Loucy (cell line): ENCODE data around the gene SYNGR2.

Experiments
- H2AFZ ChIP-seq: fragments of 200-600 bp; sonication (generic); 2 replicates; pipeline ENCODE4 v1.6.0; 2016; ENCODE audit warnings: antibody characterized with exemption, mild to moderate bottlenecking, low read length, moderate library complexity
- H3F3A ChIP-seq: fragments of 200-600 bp; 2 replicates; pipeline ENCODE4 v1.6.0; 2016; ENCODE audit warnings: antibody characterized with exemption, low read depth, mild to moderate bottlenecking
- H3K27me3 ChIP-seq: fragments of 200-600 bp; sonication (generic); 2 replicates; pipeline ENCODE4 v1.6.1; 2014; ENCODE audit warnings: low read length, mild to moderate bottlenecking; ENCODE audit not compliant: insufficient read depth, poor library complexity, severe bottlenecking
- H3K36me3 ChIP-seq: fragments of 200-600 bp; sonication (generic); 2 replicates; pipeline ENCODE4 v1.6.1; 2016; ENCODE audit warnings: low read length; ENCODE audit not compliant: insufficient read depth
- H3K4me1 ChIP-seq: fragments of 200-600 bp; sonication (generic); 2 replicates; pipeline ENCODE4 v1.5.1; 2014; ENCODE audit warnings: low read length, mild to moderate bottlenecking; ENCODE audit not compliant: insufficient read depth, poor library complexity, severe bottlenecking
- H3K4me2 ChIP-seq: fragments of 200-600 bp; sonication (generic); 2 replicates; pipeline ENCODE4 v1.6.0; 2014; ENCODE audit warnings: antibody characterized with exemption, low read length, low read depth, mild to moderate bottlenecking; ENCODE audit not compliant: poor library complexity, severe bottlenecking
- H3K4me3 ChIP-seq: fragments of 200-600 bp; sonication (generic); 2 replicates; pipeline ENCODE4 v1.5.1; 2014; ENCODE audit warnings: low read length, mild to moderate bottlenecking, mixed read lengths; ENCODE audit not compliant: poor library complexity, severe bottlenecking
- H3K79me2 ChIP-seq: fragments of 200-600 bp; sonication (generic); 2 replicates; pipeline ENCODE4 v1.6.1; 2014; ENCODE audit warnings: low read length; ENCODE audit not compliant: insufficient read depth
- H3K9ac ChIP-seq: fragments of 200-600 bp; sonication (generic); 2 replicates; pipeline ENCODE4 v1.6.0; 2014; ENCODE audit warnings: mild to moderate bottlenecking, low read depth, low read length, moderate library complexity; ENCODE audit not compliant: poor library complexity, severe bottlenecking
- H3K9me2 ChIP-seq: fragments of 200-600 bp; sonication (generic); replicated peaks from 2 replicates; pipeline ENCODE4 v1.6.1; 2016; ENCODE audit warnings: low read depth, low read length, mixed read lengths
- H3K9me3 ChIP-seq: fragments of 200-600 bp; sonication (generic); 2 replicates; pipeline ENCODE4 v1.6.1; 2014; ENCODE audit warnings: mild to moderate bottlenecking, antibody characterized with exemption, low read length, low read depth; ENCODE audit not compliant: insufficient read depth
- H4K20me1 ChIP-seq: fragments of 200-600 bp; sonication (generic); 2 replicates; pipeline ENCODE4 v1.6.0; 2014; ENCODE audit warnings: antibody characterized with exemption, low read length, mild to moderate bottlenecking; ENCODE audit not compliant: insufficient read depth, poor library complexity, severe bottlenecking
- EZH2phosphoT487 ChIP-seq: fragments of 200-600 bp; IDR thresholded peaks from 2 replicates; pipeline ENCODE4 v1.6.1; 2018; ENCODE audit warnings: antibody characterized with exemption, mild to moderate bottlenecking, moderate library complexity, borderline replicate concordance
- TF ChIP-seq, protein P1 (sequence below): fragments of 200-600 bp; sonication (generic); conservative IDR thresholded peaks from 2 replicates; pipeline ENCODE4 v1.5.1; 2014; ENCODE audit warnings: mild to moderate bottlenecking, antibody characterized with exemption, low read length

Gene SYNGR2

DNA sequence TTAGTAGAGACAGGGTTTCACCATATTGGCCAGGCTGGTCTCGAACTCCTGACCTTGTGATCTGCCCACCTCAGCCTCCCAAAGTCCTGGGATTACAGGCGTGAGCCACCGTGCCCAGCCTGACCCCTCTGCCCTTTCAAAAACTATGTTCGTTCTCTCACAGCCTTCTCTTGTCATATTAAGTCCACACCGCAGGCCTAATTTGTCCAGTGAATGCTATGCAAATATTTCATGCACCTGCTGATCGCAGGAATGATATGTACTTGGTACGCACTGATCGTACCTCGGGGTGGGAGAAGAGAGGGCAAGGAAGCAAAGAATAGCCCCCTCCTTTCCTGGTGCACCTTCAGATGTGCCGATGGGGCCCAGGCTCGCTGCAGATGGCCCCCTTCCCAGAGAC, 42.7 kb downstream of the SYNGR2 start:
- Histone ChIP-seq H2AFZ (no peak overlapping the region), H3K4me1 (peaks cover 7% of the 10 kb centered on the region), H3K27me3 (no peaks in the 10 kb centered on the region), H3K9me3 (no peaks in the 10 kb centered on the region), H3F3A (no peaks in the 10 kb centered on the region), H3K79me2 (peaks cover 20% of the 10 kb centered on the region), H3K36me3 (no peaks in the 10 kb centered on the region), H4K20me1 (peaks cover 5% of the 10 kb centered on the region), H3K9ac (no peak overlapping the region), H3K9me2 (no peaks in the 10 kb centered on the region), H3K4me2 (no peak overlapping the region), H3K4me3 (no peak overlapping the region)
- TF ChIP-seq, protein P1, sequence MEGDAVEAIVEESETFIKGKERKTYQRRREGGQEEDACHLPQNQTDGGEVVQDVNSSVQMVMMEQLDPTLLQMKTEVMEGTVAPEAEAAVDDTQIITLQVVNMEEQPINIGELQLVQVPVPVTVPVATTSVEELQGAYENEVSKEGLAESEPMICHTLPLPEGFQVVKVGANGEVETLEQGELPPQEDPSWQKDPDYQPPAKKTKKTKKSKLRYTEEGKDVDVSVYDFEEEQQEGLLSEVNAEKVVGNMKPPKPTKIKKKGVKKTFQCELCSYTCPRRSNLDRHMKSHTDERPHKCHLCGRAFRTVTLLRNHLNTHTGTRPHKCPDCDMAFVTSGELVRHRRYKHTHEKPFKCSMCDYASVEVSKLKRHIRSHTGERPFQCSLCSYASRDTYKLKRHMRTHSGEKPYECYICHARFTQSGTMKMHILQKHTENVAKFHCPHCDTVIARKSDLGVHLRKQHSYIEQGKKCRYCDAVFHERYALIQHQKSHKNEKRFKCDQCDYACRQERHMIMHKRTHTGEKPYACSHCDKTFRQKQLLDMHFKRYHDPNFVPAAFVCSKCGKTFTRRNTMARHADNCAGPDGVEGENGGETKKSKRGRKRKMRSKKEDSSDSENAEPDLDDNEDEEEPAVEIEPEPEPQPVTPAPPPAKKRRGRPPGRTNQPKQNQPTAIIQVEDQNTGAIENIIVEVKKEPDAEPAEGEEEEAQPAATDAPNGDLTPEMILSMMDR = no peak

DNA sequence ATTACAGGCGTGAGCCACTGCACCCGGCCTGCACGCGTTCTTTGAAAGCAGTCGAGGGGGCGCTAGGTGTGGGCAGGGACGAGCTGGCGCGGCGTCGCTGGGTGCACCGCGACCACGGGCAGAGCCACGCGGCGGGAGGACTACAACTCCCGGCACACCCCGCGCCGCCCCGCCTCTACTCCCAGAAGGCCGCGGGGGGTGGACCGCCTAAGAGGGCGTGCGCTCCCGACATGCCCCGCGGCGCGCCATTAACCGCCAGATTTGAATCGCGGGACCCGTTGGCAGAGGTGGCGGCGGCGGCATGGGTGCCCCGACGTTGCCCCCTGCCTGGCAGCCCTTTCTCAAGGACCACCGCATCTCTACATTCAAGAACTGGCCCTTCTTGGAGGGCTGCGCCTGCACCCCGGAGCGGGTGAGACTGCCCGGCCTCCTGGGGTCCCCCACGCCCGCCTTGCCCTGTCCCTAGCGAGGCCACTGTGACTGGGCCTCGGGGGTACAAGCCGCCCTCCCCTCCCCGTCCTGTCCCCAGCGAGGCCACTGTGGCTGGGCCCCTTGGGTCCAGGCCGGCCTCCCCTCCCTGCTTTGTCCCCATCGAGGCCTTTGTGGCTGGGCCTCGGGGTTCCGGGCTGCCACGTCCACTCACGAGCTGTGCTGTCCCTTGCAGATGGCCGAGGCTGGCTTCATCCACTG, 45.8 kb downstream of the SYNGR2 start, which contains the start of gene BIRC5:
Gene BIRC5, plus strand, starts transcription at position 238 of the 690 bp plus-strand sequence. Its CDS starts 64 bp downstream, at position 302.
- Histone ChIP-seq H3K9me2 (no peaks in the 10 kb centered on the region), H3K4me1 (peaks cover 15% of the 10 kb centered on the region), H3K27me3 (no peaks in the 10 kb centered on the region), H3K9me3 (no peaks in the 10 kb centered on the region), H3K4me2 (peak within 1 kb of the TSS; percentile 99), H3K4me3 (peak within 1 kb of the TSS; percentile 74), H3K36me3 (peaks cover 11% of the 10 kb centered on the region; the same call in 1 of the 2 replicates), H2AFZ (peak within 1 kb of the TSS; percentile 81), H3F3A (no peaks in the 10 kb centered on the region), H4K20me1 (peaks cover 5% of the 10 kb centered on the region), H3K79me2 (peaks cover 46% of the 10 kb centered on the region), H3K9ac (peak within 1 kb of the TSS; percentile 97)
- TF ChIP-seq, protein P1 = no peak
- TF ChIP-seq EZH2phosphoT487 = no peak

DNA sequence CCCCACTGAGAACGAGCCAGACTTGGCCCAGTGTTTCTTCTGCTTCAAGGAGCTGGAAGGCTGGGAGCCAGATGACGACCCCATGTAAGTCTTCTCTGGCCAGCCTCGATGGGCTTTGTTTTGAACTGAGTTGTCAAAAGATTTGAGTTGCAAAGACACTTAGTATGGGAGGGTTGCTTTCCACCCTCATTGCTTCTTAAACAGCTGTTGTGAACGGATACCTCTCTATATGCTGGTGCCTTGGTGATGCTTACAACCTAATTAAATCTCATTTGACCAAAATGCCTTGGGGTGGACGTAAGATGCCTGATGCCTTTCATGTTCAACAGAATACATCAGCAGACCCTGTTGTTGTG, 46.3 kb downstream of the SYNGR2 start:
- Histone ChIP-seq H3K79me2 (peaks cover 52% of the 10 kb centered on the region), H3K9me2 (no peaks in the 10 kb centered on the region), H3K9me3 (no peaks in the 10 kb centered on the region), H3F3A (no peaks in the 10 kb centered on the region), H2AFZ (no peak overlapping the region), H3K4me3 (peak overlapping the region; percentile 74), H3K4me2 (peak overlapping the region; percentile 99), H3K9ac (peak overlapping the region; percentile 97), H4K20me1 (peaks cover 5% of the 10 kb centered on the region), H3K36me3 (peaks cover 15% of the 10 kb centered on the region; the same call in 1 of the 2 replicates), H3K4me1 (peaks cover 15% of the 10 kb centered on the region), H3K27me3 (no peaks in the 10 kb centered on the region)
- TF ChIP-seq, protein P1 = no peak
- TF ChIP-seq EZH2phosphoT487 = no peak
